LHCN-M2 (cell line): ENCODE results near the gene HRH3. TPM values are rescaled to one million over a fixed set of nuclear protein-coding genes. Genes with fewer than 3 reads are reported as not detected.

ENCODE experiments used
- DNase-seq: peaks from one replicate; pipeline ENCODE4 v3.0.0-alpha.2; 2012; ENCODE audit warnings: low read depth
- total RNA-seq: library from RNA; depleted of rRNA; stranded (reverse); fragments of >200 nt; gene quantifications from 2 replicates; pipeline ENCODE4 v1.2.3, GENCODE V29; 2014

HRH3 gene
- total RNA-seq, 1 experiment from 2014 or later, result not detected

GRCh38 chr20:62230696-62231095, 10.6 kb upstream of the HRH3 start:
- DNase-seq, result no peak

- no peak for DNase-seq
Observed at GRCh38 chr20:62230276-62230675, 10.2 kb upstream of the HRH3 start.

- DNase-seq, result no peak
Observed at GRCh38 chr20:62229667-62230066, 9.6 kb upstream of the HRH3 start.

GRCh38 chr20:62228982-62229545, 9.0 kb upstream of the HRH3 start:
- DNase-seq, result no peak

- DNase-seq, result no peak
Observed at GRCh38 chr20:62227977-62228958, 8.2 kb upstream of the HRH3 start.

GRCh38 chr20:62227591-62227976, 7.5 kb upstream of the HRH3 start:
- DNase-seq, result no peak

- DNase-seq, result no peak
Observed at GRCh38 chr20:62226707-62227590, 6.9 kb upstream of the HRH3 start.

DNA sequence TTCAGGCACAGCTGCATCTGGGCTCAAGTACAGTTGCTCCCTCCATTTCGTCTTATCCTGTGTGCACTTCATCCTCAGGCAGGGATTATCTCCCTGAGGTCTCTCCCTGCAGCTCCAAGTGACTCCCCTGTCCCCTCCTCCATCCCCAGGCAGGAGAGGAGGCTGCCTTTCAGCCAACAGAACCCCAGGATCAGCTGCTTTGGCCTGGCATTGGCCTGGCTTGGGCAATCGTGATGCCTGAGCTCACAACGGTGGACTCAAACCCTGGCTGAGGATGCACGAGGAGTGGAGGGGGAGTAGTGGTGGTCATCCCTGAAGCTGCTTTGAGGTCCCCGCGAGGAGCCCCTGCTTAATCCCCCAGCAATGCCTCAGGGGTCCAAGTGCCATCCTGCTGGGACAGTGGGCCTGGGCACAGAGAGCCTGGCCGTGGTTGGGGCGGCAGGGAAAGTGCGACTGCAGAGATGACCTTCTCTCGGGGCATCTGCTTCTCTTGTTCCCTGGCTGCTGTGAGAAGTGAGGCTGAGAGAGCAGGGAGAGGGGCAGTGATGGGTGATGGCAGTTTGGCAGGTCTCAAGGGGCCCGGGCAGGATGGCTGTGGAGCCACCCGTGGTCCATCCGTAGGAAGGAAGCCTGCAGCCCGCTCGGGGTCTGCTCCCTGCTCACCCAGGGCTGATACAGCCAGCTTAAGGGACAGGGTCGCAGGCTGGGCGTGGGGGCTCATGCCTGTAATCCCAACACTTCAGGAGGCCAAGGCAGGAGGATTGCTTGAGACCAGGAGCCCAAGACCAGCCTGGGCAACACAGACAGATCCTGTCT, 6.0 kb upstream of the HRH3 start:
- no peak for DNase-seq

DNA sequence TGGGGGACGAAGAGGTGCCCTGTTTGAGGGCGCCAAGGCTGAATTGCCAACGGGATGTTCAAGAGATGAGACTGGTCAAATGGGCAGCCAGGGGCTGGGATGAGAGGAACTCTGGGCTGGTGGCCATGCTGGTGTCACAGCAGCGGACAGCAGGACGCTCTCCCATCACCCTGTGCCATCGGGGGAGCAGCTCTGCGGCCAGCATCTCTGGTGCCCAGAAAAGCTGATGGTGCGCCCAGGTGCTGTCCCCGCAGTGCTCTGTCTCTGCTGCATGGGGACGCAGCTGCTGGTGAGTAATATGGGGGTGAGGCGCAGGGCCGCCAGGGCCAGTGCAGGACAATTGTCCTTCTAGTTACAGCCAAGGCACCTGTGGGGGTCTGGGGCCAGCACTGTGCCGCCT, 4.9 kb upstream of the HRH3 start:
- DNase-seq, result no peak

GRCh38 chr20:62224113-62224855, 4.2 kb upstream of the HRH3 start:
- DNase-seq, result no peak

DNA sequence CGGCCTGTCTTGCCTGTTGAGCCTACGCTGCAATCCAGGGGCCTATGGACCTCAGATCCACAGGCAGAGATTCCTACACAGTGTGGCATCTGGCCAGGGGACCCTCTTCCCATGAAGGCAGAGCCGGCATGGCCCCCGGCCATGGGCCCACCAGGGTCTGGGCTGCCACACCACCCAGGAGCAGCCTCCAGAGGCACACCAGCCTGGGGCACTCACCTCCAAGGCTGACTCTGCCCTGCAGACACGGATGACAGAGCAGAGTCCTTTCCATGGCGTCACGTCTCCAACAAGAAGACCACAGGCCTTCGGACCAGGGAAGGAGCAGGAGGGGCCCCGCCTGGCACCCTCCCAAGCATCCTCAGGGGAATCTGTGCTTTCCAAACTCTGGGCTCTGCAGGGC, 3.5 kb upstream of the HRH3 start:
- DNase-seq, result no peak

DNA sequence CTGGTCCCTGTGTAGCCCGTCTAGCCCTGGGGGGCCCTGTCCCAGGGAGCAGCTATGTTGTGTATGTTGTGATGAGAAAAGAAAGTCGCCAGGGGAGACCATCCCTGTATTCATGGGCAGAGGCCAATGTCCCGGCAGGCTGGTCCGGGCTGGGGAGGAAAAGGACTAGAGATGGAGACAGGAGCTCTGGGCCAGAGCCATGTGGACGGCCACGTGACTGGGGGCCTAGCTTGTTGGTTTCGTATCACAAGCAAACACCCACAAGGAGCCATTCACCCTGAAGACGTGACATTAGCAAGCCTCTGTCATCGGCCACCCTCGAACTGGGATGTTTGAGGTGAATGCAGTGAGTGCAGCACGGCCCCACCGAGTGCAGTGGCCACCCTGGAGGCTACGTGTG, 2.9 kb upstream of the HRH3 start:
- DNase-seq, result no peak

GRCh38 chr20:62222266-62222850, 2.3 kb upstream of the HRH3 start:
- DNase-seq, result no peak

GRCh38 chr20:62220666-62221568, 839 bp upstream of the HRH3 start:
- no peak for DNase-seq

GRCh38 chr20:62219101-62219991, 732 bp downstream of the HRH3 start:
- DNase-seq, result no peak

DNA sequence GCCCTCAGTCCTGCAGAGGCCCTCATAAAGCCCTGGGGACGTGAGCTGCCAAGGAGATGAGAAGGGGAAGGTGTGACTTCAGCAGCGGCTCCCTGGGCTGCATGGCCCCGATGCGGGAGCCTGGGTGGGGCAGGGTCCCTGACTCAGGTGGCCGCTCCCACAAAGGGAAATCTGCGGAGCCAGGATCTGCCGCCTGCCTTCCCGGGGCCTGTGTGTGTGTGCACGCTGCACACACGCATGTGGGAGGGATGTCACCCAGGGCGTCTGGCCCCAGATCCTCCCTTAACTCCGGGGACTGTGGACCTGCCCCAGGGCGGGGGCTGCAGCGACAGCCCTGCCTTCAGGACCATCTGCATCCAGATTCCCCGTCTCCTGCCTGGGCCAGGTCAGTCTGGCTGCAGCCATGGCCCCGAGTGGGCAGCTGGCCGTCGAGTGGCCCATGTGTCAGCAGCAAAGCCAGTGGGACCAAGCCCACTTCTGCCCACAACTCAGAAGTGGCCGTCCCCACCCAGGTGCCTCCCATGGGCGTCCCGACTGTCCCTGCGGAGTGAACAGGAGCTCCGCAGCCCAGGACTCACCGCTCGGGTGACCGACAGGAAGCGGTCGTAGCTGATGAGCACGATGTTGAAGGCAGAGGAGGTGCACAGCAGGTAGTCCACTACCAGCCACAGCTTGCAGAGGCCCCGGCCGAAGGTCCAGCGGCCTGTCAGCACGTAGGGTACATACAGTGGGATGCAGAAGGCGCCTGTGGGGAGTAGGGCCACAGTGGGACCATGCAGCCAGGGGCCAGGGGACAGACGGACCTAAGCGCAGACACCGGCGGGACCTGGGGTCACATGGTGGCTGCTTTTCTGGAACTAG, 1.9 kb downstream of the HRH3 start:
- DNase-seq, result no peak
